Fibroblast of mammary gland (primary cell): ENCODE results near the gene CAMK1D.
"Not testable (repeated sequence)": the region's sequence is repeated elsewhere in the genome, so short reads cannot be mapped to it uniquely, and the experiment has no call there.

Experiments used
- DNase-seq: peaks from one replicate; pipeline ENCODE4 v3.0.0-alpha.2; 2010; ENCODE audit warnings: low read depth
- H3K4me3 ChIP-seq: 2 replicates; pipeline ENCODE4 v1.5.1; 2011; ENCODE audit warnings: low read depth, mild to moderate bottlenecking, low read length, moderate library complexity; ENCODE audit not compliant: control insufficient read depth
- TF ChIP-seq, protein P1 (sequence below): conservative IDR thresholded peaks from 2 replicates; pipeline ENCODE4 v1.5.1; 2011; ENCODE audit warnings: low read depth, low read length, inconsistent platforms; ENCODE audit not compliant: control insufficient read depth, insufficient read depth

CAMK1D gene

DNA sequence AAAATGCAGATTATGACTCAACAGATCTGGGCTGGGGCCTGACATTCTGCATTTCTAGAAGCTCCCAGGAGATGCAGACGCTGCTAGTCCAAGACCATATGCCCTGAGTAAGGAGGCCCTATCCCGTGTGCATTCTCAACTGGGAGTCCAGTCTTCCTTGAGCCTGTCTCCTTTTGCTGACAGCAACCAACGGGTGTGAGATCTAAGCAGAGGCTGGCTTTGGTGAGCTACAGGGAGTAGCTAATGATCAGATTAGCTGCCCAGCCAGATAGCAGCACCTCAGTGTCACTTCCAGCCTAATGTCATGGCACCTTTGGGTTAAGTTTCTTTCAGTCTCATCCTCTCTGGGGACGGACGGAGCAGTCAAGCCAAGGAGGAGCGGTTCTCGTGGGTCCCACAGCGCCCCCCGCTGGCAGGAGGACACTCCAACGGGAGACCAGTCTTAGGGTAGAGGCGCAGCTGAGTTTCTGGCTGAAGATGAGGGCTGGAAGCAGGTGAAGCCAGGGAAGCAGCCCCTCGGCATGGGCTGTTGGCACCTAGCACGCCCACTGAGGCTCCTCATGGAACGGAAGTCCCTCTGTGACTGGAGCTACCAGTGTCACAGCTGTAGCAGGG lies 498.1 kb downstream of the CAMK1D start:
- DNase-seq, result no peak
- TF ChIP-seq, protein P1, sequence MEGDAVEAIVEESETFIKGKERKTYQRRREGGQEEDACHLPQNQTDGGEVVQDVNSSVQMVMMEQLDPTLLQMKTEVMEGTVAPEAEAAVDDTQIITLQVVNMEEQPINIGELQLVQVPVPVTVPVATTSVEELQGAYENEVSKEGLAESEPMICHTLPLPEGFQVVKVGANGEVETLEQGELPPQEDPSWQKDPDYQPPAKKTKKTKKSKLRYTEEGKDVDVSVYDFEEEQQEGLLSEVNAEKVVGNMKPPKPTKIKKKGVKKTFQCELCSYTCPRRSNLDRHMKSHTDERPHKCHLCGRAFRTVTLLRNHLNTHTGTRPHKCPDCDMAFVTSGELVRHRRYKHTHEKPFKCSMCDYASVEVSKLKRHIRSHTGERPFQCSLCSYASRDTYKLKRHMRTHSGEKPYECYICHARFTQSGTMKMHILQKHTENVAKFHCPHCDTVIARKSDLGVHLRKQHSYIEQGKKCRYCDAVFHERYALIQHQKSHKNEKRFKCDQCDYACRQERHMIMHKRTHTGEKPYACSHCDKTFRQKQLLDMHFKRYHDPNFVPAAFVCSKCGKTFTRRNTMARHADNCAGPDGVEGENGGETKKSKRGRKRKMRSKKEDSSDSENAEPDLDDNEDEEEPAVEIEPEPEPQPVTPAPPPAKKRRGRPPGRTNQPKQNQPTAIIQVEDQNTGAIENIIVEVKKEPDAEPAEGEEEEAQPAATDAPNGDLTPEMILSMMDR, result peak; percentile 19

GRCh38 chr10:12848439-12849173 lies 499.3 kb downstream of the CAMK1D start:
- no peak for DNase-seq

More for the DNA sequence above, 498.1 kb downstream of the CAMK1D start:
- no peak overlapping the region for H3K4me3 ChIP-seq

DNA sequence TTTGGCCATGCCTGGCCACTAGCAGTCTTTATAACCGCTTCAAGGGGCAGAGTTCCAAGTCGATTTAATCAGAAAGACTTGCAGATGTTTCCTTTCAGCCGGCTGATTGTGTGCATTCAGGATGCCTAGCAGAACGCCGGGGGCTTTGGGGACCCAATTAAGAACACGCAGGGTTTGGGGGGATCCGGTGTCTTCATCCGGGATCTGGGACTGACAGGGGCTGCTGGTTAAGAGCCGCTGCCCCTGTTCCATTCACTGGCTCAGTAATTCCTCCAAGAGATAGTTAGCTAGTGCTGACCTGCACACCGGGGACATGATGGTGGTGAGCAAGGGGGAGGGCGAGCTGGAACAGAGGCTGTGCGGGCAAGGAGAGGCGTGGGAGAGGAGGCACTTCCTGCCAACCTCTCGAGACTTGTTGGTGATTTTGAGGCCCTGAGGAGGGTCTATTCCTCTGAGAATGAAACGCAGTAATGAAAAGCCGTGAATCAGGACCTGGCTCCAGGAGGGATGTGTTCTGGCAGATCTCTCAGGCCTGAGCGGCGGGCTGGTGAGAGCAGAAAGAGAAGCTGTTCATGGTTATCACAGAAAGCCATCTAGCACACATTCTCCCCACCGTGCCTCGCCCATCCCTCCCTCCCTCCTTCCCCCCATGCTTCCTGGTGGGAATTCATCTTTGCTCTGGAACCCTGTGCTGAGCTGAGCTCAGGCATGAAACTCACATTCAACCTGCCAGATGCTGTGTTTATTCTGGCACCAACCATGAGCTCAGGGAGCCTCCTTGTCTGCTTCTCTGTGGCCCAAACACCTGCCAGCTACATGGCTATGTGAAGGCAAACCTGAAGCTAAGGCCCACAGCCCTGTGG lies 500.2 kb downstream of the CAMK1D start:
- TF ChIP-seq, protein P1, result no peak
- DNase-seq, result peak; percentile 2
- no peak overlapping the region for H3K4me3 ChIP-seq

More at GRCh38 chr10:12848439-12849173, 499.3 kb downstream of the CAMK1D start:
- H3K4me3 ChIP-seq, result no peak overlapping the region
- TF ChIP-seq, protein P1, result no peak

- no peak overlapping the region for H3K4me3 ChIP-seq
- TF ChIP-seq, protein P1, result no peak
- DNase-seq, result peak; percentile 73
These were observed 503.3 kb downstream of the CAMK1D start for GRCh38 chr10:12852687-12853086.

DNA sequence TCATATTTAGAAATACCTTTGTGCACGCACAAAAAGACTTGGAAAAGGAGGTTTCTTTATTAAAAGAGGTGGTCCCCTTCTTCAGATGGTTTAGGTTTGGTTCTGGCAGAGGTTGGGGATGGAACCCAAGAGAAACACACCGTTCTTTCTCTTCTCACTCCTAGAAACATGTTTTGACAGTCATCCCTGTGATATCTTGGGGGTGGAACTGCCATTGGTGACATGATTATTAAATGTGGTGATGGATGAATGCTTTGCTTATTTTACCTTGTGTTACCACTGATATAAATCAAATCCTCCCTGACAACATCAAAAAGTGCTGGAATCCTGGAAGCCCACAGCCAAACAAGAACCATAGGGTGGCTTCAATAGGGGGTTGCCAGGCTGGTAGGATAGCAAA lies 505.6 kb downstream of the CAMK1D start:
- TF ChIP-seq, protein P1, result no peak
- H3K4me3 ChIP-seq, result no peak overlapping the region
- no peak for DNase-seq

GRCh38 chr10:12862459-12862858 lies 513.1 kb downstream of the CAMK1D start:
- no peak for DNase-seq
- TF ChIP-seq, protein P1, result no peak
- no peak overlapping the region for H3K4me3 ChIP-seq

DNA sequence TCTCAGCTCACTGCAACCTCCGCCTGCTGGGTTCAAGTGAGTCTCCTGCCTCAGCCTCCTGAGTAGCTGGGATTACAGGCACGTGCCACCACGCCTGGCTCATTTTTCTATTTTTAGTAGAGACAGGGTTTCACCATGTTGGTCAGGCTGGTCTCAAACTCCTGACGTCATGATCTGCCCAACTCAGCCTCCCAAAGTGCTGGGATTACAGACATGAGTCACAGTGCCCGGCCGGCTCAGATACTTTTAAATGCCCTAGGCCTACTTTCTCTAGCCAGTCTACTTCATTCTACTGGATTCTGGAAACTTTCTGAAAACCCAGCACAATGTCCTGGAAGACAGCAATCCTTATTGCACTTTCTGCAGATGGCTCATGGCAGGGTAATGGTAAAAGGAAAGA lies 516.2 kb downstream of the CAMK1D start:
- DNase-seq, H3K4me3 ChIP-seq: not testable (repeated sequence)
